ENCODE results near the gene CSTF1.

CSTF1 gene

DNA sequence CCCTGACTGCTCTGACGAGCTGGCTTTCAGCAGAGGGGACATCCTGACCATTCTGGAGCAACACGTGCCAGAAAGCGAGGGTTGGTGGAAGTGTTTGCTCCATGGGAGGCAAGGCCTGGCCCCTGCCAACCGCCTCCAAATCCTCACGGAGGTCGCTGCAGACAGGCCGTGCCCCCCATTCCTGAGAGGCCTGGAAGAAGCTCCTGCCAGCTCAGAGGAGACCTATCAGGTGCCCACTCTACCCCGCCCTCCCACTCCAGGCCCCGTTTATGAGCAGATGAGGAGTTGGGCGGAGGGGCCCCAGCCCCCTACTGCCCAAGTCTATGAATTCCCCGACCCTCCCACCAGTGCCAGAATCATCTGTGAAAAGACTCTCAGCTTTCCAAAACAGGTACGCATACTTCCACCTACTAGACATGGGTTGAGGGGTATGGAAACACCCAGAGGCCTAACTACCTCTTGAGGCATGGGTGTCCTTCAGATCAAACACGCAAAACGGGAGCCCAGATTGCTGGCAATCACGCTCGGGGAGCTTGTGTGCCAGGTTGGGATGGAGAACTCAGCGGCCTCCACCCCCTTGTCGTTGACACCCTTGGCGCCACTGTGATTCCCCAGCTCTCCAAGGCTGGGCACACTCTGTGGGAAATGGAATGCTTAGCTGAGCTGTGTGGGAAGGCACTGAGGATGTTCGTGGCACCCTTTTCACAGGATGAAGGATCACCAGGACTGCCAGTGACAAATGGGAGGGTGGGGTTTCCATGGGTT lies 44.9 kb downstream of the CSTF1 start:
- no peaks in the 10 kb centered on the region for H3K4me1 ChIP-seq
- H3K36me3 ChIP-seq, result no peaks in the 10 kb centered on the region
- no peaks in the 10 kb centered on the region for H3K9me3 ChIP-seq
- TF ChIP-seq CTCF (IDR thresholded peaks at IDR 0.05; ENCODE audit: low read depth, low read length), result no peak
- no peak overlapping the region for H3K4me3 ChIP-seq (ENCODE audit: low read depth, low read length)
- DNase-seq, result no peak
- H3K27me3 ChIP-seq, result no peaks in the 10 kb centered on the region

DNA sequence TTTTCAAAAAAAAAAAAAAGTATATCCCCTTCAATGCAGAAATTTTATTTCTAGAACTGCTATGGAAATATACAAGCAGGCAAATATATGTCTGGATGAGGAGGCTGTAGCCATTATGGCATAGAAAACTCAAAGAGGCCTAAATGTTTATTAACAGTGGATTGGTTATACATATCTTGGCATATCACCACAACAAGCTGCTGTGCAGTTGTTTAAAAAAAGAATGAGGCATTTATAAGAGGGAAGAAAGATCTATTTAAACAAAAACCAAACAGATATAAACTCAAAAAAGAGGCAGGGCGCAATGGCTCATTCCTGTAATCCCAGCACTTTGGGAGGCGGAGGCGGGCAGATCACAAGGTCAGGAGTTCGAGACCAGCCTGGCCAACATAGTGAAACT lies 45.8 kb downstream of the CSTF1 start:
- Histone ChIP-seq H3K27me3 (no peaks in the 10 kb centered on the region), H3K36me3 (no peaks in the 10 kb centered on the region), H3K4me3 (ENCODE audit: low read depth, low read length) (no peak overlapping the region), H3K4me1 (no peaks in the 10 kb centered on the region), H3K9me3 (no peaks in the 10 kb centered on the region)
- no peak for DNase-seq
- no peak for TF ChIP-seq CTCF (IDR thresholded peaks at IDR 0.05; ENCODE audit: low read depth, low read length)

- H3K27me3 ChIP-seq, result no peaks in the 10 kb centered on the region
- H3K36me3 ChIP-seq, result no peaks in the 10 kb centered on the region
- H3K4me1 ChIP-seq, result no peaks in the 10 kb centered on the region
- H3K9me3 ChIP-seq, result no peaks in the 10 kb centered on the region
- TF ChIP-seq CTCF (IDR thresholded peaks at IDR 0.05; ENCODE audit: low read depth, low read length), result no peak
- no peak for DNase-seq
- no peak overlapping the region for H3K4me3 ChIP-seq (ENCODE audit: low read depth, low read length)
Observed at GRCh38 chr20:56439771-56440291, 47.4 kb downstream of the CSTF1 start.

GRCh38 chr20:56440346-56441007 lies 48.0 kb downstream of the CSTF1 start:
- Histone ChIP-seq H3K36me3 (no peaks in the 10 kb centered on the region), H3K9me3 (no peaks in the 10 kb centered on the region)

GRCh38 chr20:56442389-56443365 lies 50.2 kb downstream of the CSTF1 start:
- no peak for TF ChIP-seq CTCF (IDR thresholded peaks at IDR 0.05; ENCODE audit: low read depth, low read length)
- Histone ChIP-seq H3K4me3 (ENCODE audit: low read depth, low read length) (no peak overlapping the region), H3K9me3 (no peaks in the 10 kb centered on the region), H3K4me1 (no peaks in the 10 kb centered on the region), H3K36me3 (no peaks in the 10 kb centered on the region), H3K27me3 (no peaks in the 10 kb centered on the region)
- DNase-seq, result no peak

More at GRCh38 chr20:56440346-56441007, 48.0 kb downstream of the CSTF1 start:
- H3K4me1 ChIP-seq, result no peaks in the 10 kb centered on the region
- DNase-seq, result no peak
- no peak overlapping the region for H3K4me3 ChIP-seq (ENCODE audit: low read depth, low read length)
- no peaks in the 10 kb centered on the region for H3K27me3 ChIP-seq
- TF ChIP-seq CTCF (IDR thresholded peaks at IDR 0.05; ENCODE audit: low read depth, low read length), result no peak
